ENCODE results near the gene PLCD1.

DNA sequence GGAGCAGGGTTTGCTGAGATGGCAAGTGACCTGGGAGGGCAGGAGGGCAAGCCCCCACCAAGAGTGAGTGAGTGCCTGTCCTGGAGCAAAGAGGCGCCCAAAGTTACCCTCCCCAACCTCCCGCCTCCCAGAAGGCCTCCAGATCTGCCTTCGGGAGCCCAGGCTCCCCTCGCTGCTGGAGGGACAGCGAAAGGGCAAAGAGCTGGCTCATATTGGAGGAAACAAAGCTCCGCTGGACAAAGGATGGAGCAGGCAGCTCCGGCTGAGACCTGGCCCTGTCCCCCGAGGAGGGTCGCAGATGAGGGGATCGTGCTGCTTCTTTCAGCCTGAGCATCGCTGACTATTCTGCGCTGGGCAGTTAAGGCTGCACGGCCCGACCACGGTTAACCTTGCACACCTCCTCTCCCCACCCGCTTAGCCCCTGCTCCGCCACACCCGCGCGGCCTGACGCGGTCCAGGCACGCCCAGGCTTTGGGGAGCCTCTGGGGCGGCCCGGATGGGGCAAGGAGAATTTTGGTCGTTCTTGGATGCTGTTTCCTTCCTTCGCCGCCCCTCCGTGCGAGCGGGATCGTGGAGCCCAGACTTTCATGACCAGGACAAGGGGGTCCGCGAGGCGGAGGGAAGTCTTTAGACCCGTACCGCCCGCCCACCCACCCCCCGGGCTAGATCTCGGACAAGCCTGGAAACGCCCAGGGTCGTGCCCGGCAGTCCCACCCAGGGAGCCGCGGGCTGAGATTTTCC lies 651 bp downstream of the PLCD1 start:
- TF ChIP-seq, protein P1, sequence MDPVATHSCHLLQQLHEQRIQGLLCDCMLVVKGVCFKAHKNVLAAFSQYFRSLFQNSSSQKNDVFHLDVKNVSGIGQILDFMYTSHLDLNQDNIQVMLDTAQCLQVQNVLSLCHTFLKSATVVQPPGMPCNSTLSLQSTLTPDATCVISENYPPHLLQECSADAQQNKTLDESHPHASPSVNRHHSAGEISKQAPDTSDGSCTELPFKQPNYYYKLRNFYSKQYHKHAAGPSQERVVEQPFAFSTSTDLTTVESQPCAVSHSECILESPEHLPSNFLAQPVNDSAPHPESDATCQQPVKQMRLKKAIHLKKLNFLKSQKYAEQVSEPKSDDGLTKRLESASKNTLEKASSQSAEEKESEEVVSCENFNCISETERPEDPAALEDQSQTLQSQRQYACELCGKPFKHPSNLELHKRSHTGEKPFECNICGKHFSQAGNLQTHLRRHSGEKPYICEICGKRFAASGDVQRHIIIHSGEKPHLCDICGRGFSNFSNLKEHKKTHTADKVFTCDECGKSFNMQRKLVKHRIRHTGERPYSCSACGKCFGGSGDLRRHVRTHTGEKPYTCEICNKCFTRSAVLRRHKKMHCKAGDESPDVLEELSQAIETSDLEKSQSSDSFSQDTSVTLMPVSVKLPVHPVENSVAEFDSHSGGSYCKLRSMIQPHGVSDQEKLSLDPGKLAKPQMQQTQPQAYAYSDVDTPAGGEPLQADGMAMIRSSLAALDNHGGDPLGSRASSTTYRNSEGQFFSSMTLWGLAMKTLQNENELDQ (CRISPR knock-in tag; IDR thresholded peaks at IDR 0.05; ENCODE audit: borderline replicate concordance): no peak
- no peak for TF ChIP-seq NFKB2 (CRISPR knock-in tag; IDR thresholded peaks at IDR 0.05; ENCODE audit: borderline replicate concordance)
- TF ChIP-seq, protein P2, sequence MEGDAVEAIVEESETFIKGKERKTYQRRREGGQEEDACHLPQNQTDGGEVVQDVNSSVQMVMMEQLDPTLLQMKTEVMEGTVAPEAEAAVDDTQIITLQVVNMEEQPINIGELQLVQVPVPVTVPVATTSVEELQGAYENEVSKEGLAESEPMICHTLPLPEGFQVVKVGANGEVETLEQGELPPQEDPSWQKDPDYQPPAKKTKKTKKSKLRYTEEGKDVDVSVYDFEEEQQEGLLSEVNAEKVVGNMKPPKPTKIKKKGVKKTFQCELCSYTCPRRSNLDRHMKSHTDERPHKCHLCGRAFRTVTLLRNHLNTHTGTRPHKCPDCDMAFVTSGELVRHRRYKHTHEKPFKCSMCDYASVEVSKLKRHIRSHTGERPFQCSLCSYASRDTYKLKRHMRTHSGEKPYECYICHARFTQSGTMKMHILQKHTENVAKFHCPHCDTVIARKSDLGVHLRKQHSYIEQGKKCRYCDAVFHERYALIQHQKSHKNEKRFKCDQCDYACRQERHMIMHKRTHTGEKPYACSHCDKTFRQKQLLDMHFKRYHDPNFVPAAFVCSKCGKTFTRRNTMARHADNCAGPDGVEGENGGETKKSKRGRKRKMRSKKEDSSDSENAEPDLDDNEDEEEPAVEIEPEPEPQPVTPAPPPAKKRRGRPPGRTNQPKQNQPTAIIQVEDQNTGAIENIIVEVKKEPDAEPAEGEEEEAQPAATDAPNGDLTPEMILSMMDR (CRISPR knock-in tag; IDR thresholded peaks at IDR 0.05): no peak
- TF ChIP-seq PHF8 (CRISPR knock-in tag; IDR thresholded peaks at IDR 0.05): no peak
- TF ChIP-seq POGZ (CRISPR knock-in tag; IDR thresholded peaks at IDR 0.05): no peak
- TF ChIP-seq BHLHE40 (IDR thresholded peaks at IDR 0.05; ENCODE audit: low read length): no peak
- no peak for TF ChIP-seq CHD4 (IDR thresholded peaks at IDR 0.05; ENCODE audit: borderline replicate concordance, low read length)
- TF ChIP-seq, protein P3, sequence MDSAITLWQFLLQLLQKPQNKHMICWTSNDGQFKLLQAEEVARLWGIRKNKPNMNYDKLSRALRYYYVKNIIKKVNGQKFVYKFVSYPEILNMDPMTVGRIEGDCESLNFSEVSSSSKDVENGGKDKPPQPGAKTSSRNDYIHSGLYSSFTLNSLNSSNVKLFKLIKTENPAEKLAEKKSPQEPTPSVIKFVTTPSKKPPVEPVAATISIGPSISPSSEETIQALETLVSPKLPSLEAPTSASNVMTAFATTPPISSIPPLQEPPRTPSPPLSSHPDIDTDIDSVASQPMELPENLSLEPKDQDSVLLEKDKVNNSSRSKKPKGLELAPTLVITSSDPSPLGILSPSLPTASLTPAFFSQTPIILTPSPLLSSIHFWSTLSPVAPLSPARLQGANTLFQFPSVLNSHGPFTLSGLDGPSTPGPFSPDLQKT (CRISPR knock-in tag; IDR thresholded peaks at IDR 0.05; ENCODE audit: borderline replicate concordance): no peak
- TF ChIP-seq, protein P4, sequence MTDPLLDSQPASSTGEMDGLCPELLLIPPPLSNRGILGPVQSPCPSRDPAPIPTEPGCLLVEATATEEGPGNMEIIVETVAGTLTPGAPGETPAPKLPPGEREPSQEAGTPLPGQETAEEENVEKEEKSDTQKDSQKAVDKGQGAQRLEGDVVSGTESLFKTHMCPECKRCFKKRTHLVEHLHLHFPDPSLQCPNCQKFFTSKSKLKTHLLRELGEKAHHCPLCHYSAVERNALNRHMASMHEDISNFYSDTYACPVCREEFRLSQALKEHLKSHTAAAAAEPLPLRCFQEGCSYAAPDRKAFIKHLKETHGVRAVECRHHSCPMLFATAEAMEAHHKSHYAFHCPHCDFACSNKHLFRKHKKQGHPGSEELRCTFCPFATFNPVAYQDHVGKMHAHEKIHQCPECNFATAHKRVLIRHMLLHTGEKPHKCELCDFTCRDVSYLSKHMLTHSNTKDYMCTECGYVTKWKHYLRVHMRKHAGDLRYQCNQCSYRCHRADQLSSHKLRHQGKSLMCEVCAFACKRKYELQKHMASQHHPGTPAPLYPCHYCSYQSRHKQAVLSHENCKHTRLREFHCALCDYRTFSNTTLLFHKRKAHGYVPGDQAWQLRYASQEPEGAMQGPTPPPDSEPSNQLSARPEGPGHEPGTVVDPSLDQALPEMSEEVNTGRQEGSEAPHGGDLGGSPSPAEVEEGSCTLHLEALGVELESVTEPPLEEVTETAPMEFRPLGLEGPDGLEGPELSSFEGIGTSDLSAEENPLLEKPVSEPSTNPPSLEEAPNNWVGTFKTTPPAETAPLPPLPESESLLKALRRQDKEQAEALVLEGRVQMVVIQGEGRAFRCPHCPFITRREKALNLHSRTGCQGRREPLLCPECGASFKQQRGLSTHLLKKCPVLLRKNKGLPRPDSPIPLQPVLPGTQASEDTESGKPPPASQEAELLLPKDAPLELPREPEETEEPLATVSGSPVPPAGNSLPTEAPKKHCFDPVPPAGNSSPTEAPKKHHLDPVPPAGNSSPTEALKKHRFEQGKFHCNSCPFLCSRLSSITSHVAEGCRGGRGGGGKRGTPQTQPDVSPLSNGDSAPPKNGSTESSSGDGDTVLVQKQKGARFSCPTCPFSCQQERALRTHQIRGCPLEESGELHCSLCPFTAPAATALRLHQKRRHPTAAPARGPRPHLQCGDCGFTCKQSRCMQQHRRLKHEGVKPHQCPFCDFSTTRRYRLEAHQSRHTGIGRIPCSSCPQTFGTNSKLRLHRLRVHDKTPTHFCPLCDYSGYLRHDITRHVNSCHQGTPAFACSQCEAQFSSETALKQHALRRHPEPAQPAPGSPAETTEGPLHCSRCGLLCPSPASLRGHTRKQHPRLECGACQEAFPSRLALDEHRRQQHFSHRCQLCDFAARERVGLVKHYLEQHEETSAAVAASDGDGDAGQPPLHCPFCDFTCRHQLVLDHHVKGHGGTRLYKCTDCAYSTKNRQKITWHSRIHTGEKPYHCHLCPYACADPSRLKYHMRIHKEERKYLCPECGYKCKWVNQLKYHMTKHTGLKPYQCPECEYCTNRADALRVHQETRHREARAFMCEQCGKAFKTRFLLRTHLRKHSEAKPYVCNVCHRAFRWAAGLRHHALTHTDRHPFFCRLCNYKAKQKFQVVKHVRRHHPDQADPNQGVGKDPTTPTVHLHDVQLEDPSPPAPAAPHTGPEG (CRISPR knock-in tag; IDR thresholded peaks at IDR 0.05): no peak

Data from HepG2 (cell line).